GM21737 (cell line): ENCODE data around the gene ZBTB11.
"Not testable (repeated sequence)": the region's sequence is repeated elsewhere in the genome, so short reads cannot be mapped to it uniquely, and the experiment has no call there.

ENCODE experiments used
- ATAC-seq: cut with Tn5 transposase; IDR thresholded peaks from one replicate; pipeline ENCODE4 v1.9.1; 2021; ENCODE audit warnings: mild to moderate bottlenecking, moderate library complexity; ENCODE audit not compliant: unreplicated experiment

Gene ZBTB11

DNA sequence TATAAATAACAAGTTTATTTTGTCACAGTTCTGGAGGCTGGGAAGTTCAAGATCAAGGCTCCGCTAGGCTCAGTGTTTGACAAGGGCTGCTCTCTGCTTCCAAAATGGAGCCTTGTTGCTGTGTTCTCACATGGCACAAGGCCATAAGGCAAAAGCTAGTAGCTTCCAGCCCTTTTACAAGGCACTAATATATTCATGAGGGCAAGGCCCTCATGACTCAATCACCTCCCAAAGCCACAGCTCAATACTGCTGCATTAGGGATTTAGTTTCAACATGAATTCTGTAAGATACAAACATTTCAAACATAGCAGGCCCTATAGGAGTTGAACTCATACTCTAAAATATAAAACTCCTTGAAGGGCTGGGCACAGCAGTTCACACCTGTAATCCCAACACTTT lies 30.2 kb downstream of the ZBTB11 start:
- no peak for ATAC-seq

DNA sequence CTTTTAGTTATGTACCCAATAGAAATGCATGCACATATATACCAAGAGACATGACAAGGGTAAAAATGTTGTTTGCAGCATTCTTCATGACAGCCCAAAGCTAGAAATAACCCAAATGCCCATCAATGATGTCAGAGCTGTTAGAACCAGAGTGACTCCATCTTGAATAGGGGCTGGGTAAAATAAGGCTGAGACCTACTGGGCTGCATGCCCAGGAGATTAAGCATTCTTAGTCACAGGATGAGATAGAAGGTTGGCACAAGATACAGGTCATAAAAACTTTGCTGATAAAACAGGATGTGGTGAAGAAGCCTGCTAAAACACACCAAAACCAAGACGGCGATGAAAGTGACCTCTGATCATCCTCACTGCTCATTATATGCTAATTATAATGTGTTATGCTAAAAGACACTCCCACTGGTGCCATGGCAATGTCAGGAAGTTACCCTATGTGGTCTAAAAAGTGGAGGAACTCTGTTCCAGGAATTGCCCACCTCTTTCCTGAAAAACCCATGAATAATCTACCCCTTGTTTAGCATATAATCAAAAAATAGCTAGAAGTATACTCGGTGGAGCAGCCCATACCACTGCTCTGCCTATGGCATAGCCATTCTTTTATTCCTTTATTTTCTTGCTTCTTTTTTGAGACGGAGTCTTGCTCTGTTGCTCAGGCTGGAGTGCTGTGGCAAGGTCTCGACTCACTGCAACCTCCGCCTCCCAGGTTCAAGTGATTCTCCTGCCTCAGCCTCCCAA lies 32.9 kb downstream of the ZBTB11 start:
- no peak for ATAC-seq

DNA sequence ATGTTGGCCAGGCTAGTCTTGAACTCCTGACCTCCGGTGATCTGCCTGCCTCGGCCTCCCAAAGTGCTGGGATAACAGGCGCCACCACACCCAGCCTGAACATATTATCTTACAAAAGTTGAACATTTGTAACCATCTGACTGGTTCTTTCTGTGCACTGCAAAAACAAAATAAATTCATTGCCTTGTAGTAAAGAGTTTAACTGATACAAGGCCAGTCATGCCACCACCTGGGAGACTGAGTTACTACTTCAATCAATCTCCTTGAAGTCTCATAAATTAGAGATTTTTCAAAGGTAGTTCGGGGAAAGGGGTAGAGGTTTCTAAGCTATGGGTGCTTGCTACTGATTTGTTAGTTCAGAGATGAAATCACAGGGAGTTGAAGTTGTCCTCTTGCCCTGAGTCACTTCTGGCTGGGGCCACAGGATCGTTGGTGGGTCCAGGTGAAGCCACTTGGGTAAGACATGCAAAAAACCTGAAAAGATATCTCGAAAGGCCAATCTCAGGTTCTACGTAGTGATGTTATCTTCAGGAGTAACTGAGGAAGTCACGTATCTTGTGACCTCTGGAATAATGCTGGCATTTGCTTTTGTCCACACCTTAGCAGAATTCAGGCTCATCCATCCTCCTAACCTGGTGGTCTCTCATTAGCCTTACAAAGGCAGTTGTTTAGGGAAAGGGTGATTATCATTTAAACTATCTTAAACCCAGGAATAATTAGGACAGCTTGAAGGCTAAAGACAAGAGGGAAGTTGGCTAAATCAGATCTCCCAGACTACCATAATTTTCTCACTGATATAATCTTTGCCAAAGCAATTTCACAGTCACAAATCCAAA lies 33.7 kb downstream of the ZBTB11 start:
- no peak for ATAC-seq

DNA sequence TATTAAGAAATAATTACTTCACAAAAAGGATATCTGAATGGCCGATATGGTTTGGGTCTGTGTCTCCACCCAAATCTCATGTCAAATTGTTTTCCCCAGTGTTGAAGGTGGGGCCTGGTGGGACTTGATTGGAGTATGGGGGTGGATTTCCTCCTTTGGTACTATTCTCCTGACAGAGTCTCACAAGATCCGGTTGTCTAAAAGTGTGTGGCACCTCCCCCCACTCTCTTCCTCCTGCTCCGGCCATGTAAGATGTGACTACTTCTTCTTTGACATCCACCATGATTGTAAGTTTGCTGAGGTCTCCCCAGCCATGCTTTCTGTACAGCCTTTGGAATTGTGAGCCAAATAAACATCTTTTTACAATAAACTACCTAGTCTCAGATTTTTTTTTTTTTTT lies 34.5 kb downstream of the ZBTB11 start:
- no peak for ATAC-seq

GRCh38 chr3:101641397-101642115 lies 35.4 kb downstream of the ZBTB11 start:
- not testable (repeated sequence) for ATAC-seq

- ATAC-seq: no peak
These were observed 36.7 kb downstream of the ZBTB11 start for GRCh38 chr3:101640256-101640655.

- ATAC-seq: no peak
These were observed 37.5 kb downstream of the ZBTB11 start for GRCh38 chr3:101639280-101639963.

GRCh38 chr3:101638261-101638745 lies 38.6 kb downstream of the ZBTB11 start:
- no peak for ATAC-seq

- ATAC-seq: no peak
These were observed 39.5 kb downstream of the ZBTB11 start for GRCh38 chr3:101637451-101637850.

GRCh38 chr3:101635954-101636798 lies 40.8 kb downstream of the ZBTB11 start:
- peak; percentile 91 for ATAC-seq

GRCh38 chr3:101635345-101635744 lies 41.6 kb downstream of the ZBTB11 start:
- no peak for ATAC-seq

DNA sequence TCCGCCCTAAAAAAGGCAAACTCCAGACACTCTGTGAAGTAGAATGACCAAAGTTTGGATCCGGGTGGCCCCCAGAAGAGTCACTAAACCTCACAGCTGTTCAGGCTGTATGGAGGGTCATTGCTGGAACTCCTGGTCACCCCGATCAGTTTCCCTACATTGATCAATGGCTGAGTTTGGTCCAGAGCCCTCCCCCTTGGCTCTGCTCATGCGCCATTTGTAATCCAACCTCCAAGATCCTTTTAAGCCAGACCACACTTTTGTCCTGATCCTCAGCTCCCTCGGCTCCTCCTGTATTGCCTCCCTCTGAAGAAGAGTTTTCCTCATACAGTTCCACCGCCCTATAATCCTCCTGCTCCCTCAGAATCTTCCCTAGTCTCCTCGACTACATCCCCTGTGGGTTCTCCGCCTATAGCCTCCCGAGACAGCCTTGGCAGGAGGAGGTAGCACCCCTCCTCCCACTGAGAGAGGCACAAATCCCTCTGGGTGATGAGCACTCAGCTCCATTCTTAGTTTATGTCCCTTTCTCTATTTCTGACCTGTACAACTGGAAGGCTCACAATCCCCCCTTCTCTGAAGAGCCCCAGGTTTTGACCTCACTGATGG lies 42.2 kb downstream of the ZBTB11 start:
- no peak for ATAC-seq

DNA sequence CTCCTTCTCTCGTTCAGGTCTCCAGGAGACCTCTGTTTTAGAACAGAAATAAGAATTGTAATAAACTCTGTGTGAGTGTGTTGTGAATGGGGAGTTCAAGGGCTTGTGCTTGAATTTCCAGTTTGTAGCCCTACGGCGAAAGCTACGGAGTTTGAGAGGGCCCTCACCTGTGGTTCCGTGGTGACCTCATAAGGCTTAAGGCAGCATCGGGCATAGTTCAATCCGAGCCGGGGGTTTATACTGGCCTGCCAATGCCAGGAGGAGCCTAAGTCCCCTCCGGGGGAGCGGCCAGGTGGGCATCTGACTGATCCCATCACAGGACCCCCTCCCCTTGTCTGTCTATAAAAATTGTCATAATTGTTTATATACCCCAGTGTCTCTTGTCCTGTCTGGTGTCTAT lies 43.7 kb downstream of the ZBTB11 start:
- ATAC-seq: no peak

DNA sequence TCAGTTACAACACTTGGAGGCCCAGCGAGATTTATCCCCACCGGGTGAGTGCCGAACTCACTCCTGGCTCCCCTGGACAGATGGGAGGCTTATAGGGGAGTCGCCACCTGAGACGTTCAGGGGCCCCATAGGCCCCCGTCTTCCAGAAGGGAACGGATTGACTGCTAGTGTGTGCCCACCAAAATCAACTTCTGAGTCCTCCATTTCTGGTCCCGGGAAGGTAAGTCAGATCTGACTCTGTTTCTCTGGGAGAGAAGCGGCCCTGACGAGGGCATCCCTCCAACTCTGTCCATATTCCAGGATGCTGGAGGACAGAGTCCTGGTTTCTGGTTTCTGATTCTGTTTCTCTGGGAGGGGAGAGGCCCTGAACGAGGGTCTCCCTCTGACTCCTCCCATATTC lies 44.3 kb downstream of the ZBTB11 start:
- no peak for ATAC-seq

GRCh38 chr3:101631959-101632358 lies 45.0 kb downstream of the ZBTB11 start:
- ATAC-seq: not testable (repeated sequence)

DNA sequence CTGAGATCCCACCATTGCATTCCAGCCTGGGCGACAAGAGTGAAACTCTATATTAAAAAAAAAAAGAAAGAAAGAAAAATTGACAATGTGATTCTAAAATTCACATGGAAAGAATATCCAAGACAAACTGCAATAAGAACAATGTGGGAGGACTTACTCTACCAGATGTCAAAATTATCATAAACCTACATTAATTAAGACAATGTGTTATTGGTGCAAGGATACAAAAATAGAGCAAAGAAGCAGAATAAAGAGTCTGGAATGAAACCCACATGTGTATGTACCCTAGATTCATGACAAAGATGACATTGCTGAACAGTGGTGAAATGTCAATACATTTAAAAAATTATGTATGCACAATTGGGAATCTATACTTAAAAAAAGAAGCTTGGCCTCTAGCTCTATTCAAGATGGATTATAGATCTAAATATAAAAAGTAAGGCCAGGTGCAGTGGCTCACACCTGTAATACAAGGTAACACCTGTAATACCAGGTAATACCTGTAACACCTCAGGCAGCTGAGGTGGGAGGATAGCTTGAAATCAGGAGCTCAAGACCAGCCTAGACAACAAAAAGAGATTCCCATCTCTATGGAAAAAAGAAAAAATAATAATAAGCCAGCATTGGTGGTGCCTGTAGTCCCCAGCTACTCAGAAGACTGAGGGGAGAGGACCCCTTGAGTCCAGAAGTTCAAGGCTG lies 45.7 kb downstream of the ZBTB11 start:
- ATAC-seq: no peak

DNA sequence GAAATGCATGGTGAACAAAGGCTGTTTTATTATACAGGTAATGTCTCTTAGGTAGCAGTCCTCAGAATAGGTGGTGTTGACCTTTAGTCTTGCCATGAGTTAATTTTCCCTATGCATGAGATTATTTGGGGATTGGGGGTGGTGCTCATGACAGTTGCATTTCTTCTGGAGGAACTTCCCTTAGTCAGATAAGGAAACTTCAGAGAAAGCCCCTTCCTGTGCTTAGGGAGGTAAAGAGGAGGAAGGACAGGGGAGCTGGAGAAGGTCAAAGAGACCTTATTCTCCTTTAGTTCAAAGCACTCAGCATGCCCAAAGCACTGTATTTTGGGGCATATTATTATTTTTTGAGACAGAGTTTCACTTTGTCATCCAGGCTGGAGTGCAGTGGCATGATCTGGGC lies 47.7 kb downstream of the ZBTB11 start:
- no peak for ATAC-seq

- no peak for ATAC-seq
These were observed 51.1 kb downstream of the ZBTB11 start for GRCh38 chr3:101625879-101626278.

GRCh38 chr3:101624857-101625256 lies 52.1 kb downstream of the ZBTB11 start:
- no peak for ATAC-seq
